ENCODE results near the gene CCDC97. TPM values are rescaled to one million over a fixed set of nuclear protein-coding genes. Genes with fewer than 3 reads are reported as not detected.

CCDC97 gene
- total RNA-seq, 4 donors from 2014 or later, result 12.9 to 21.3 (median 15.0) TPM

GRCh38 chr19:41351339-41352245, 41.6 kb downstream of the CCDC97 start:
- TF ChIP-seq POLR2A (IDR thresholded peaks at IDR 0.05), result no peak
- WGBS, 2 donors, result 0 to 1% methylated on average over 47 to 58 of the region's 58 CpGs
- Histone ChIP-seq H3K27ac (peak overlapping the region; percentile 25 to 94 (median 80)), H3K4me3 (peak overlapping the region; percentile 60 to 88 (median 76)), H3K27me3 (no peaks in the 10 kb centered on the region), H3K4me1 (peaks cover 0 to 52% (median 3%) of the 10 kb centered on the region in 4 donors), H3K9me3 (no peaks in the 10 kb centered on the region), H3K36me3 (peaks cover 0 to 16% (median 0%) of the 10 kb centered on the region in 3 donors)
- peak in 1 of 2 donors; percentile 53 for DNase-seq (ENCODE audit: low spot score in 2 of 2)

DNA sequence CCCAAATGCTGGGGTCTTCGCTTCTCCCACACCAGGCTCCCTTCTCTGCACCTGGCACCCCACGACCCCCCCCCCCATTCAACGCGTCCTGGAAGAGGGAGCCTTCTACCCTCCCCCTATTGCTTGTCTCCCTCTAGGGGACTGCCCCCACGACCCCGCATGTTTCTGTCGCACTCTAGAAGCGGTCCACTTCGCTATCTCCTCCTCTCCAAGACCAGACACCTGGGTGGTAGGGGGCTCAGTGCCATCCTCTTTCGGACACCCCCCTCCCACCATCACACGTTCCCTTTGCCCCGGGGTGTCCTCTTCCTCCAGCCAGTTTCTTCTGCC, 42.3 kb downstream of the CCDC97 start:
- peak overlapping the region; percentile 60 to 88 (median 76) for H3K4me3 ChIP-seq
- H3K9me3 ChIP-seq, result no peaks in the 10 kb centered on the region
- no peaks in the 10 kb centered on the region for H3K27me3 ChIP-seq
- WGBS, 2 donors, result 1 to 3% methylated on average over 12 of the region's 12 CpGs
- H3K27ac ChIP-seq, result peak overlapping the region; percentile 25 to 94 (median 80)
- TF ChIP-seq EP300 (IDR thresholded peaks at IDR 0.05) (no peak), CTCF (IDR thresholded peaks at IDR 0.05) (no peak), POLR2A (IDR thresholded peaks at IDR 0.05) (no peak)
- peaks cover 0 to 10% (median 0%) of the 10 kb centered on the region in 3 donors for H3K36me3 ChIP-seq
- DNase-seq (ENCODE audit: low spot score in 2 of 2), result no peak
- peaks cover 0 to 52% (median 3%) of the 10 kb centered on the region in 4 donors for H3K4me1 ChIP-seq

DNA sequence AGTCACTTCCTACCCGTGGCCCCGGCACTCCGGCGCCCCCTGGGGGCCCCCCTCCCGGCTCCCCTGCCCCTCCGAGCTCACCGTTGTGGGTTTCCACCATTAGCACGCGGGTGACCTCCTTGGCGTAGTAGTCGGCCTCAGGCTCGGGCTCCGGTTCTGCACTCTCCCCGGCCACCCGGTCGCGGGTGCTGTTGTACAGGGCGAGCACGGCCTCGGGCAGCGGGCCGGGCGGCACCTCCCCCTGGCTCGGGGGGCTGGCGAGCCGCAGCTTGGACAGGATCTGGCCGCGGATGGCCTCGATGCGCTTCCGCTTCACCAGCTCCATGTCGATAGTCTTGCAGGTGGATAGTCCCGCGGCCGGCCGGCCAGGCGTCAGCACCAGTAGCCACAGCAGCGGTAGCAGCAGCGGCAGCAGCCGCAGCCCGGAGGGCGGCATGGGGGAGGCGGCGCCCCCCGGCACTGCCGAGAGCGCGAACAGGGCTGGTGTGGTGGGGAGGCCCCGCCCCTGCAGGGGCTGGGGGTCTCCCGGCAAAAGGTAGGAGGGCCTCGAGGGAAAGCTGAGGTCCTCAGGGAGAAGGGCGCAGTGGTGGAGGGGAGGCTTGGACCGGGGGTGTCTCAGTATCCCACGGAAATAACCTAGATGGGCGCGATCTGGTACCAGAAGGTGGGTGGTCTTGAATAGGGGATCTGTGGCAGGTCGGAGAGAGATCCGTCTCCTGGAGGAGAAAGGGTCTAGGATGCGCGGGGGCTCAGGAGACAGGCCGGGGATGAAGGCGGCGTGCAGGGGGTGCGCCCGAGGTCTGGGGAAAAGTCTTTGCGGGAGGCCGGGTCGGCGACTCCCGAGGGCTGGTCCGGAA, 42.9 kb downstream of the CCDC97 start:
- Histone ChIP-seq H3K4me3 (peak overlapping the region; percentile 60 to 88 (median 76)), H3K27me3 (no peaks in the 10 kb centered on the region), H3K27ac (peak overlapping the region; percentile 64 to 94 (median 80)), H3K9me3 (no peaks in the 10 kb centered on the region), H3K36me3 (peaks cover 0 to 5% (median 0%) of the 10 kb centered on the region in 3 donors), H3K4me1 (peaks cover 0 to 52% (median 3%) of the 10 kb centered on the region in 4 donors)
- DNase-seq (ENCODE audit: low spot score in 2 of 2), result peak; percentile 44 to 49
- no peak for TF ChIP-seq POLR2A (IDR thresholded peaks at IDR 0.05)
- TF ChIP-seq EP300 (IDR thresholded peaks at IDR 0.05), result no peak
- peak in 4 of 5 experiments; percentile 27 to 52 (median 40) for TF ChIP-seq CTCF (IDR thresholded peaks at IDR 0.05)
- 1% methylated on average over 52 to 68 of the region's 71 CpGs for WGBS, 2 donors

- peak within 1 kb of the TSS; percentile 64 to 94 (median 80) for H3K27ac ChIP-seq
- no peaks in the 10 kb centered on the region for H3K27me3 ChIP-seq
- peak within 1 kb of the TSS; percentile 60 to 88 (median 76) for H3K4me3 ChIP-seq
- H3K4me1 ChIP-seq, result peaks cover 0 to 52% (median 3%) of the 10 kb centered on the region in 4 donors
- no peaks in the 10 kb centered on the region for H3K9me3 ChIP-seq
- peak; percentile 72 to 79 for DNase-seq (ENCODE audit: low spot score in 2 of 2)
- TF ChIP-seq CTCF (IDR thresholded peaks at IDR 0.05), result peak; percentile 89 to 94 (median 93)
- TF ChIP-seq POLR2A (IDR thresholded peaks at IDR 0.05), result peak in 1 of 2 donors; percentile 51
- peak in 1 of 2 donors; percentile 53 for TF ChIP-seq EP300 (IDR thresholded peaks at IDR 0.05)
- 1% methylated on average over 46 to 55 of the region's 78 CpGs for WGBS, 2 donors
- no peaks in the 10 kb centered on the region for H3K36me3 ChIP-seq
Measured at GRCh38 chr19:41353466-41354342, 43.7 kb downstream of the CCDC97 start, which contains the start of gene TGFB1. Gene TGFB1, minus strand, starts transcription at chr19:41353922. Its CDS starts 878 bp downstream, at chr19:41353044.

All from tibial nerve (tissue), 4 donors.